Breast epithelium (tissue), 3 donors: ENCODE data around the gene WDR31.

ENCODE experiments used
- POLR2A ChIP-seq: fragments of 450-650 bp; IDR thresholded peaks from one replicate; pipeline ENCODE4 v1.6.1; 2016; ENCODE audit warnings: antibody characterized with exemption, mild to moderate bottlenecking, moderate library complexity
- TF ChIP-seq, protein P1 (sequence below), 3 donors: fragments of 450-650 bp; IDR thresholded peaks; one replicate each; pipeline ENCODE4 v1.5.1; 2016 to 2017; ENCODE audit warnings: antibody characterized with exemption in 3 of 3, mild to moderate bottlenecking in 3 of 3, moderate library complexity in 3 of 3

DNA sequence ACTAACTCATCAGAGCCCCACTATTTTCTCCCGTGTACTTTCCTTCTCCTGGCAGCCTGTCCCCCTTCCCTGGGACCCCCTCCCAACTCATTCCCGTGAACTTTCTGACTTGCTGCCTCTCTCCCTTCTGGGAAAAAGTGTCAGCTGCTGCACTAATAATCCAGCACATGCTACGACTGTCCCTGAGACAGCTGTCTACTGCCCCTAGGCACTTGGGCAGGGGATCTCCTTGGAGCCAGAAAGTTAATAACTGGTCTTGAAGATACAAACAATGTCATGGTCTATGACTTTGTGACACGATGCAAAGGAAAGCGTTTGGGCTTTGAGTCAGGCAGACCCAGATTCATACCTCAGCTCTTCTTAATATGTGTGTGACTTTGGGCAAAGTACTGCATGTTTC is 26.8 kb downstream of the WDR31 start:
- TF ChIP-seq, protein P1, sequence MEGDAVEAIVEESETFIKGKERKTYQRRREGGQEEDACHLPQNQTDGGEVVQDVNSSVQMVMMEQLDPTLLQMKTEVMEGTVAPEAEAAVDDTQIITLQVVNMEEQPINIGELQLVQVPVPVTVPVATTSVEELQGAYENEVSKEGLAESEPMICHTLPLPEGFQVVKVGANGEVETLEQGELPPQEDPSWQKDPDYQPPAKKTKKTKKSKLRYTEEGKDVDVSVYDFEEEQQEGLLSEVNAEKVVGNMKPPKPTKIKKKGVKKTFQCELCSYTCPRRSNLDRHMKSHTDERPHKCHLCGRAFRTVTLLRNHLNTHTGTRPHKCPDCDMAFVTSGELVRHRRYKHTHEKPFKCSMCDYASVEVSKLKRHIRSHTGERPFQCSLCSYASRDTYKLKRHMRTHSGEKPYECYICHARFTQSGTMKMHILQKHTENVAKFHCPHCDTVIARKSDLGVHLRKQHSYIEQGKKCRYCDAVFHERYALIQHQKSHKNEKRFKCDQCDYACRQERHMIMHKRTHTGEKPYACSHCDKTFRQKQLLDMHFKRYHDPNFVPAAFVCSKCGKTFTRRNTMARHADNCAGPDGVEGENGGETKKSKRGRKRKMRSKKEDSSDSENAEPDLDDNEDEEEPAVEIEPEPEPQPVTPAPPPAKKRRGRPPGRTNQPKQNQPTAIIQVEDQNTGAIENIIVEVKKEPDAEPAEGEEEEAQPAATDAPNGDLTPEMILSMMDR (IDR thresholded peaks at IDR 0.05): no peak
- no peak for TF ChIP-seq POLR2A
